GM21381 (cell line): ENCODE results near the gene PRKCB.
"Not testable (repeated sequence)": the region's sequence is repeated elsewhere in the genome, so short reads cannot be mapped to it uniquely, and the experiment has no call there.

ENCODE experiments used
- ATAC-seq: cut with Tn5 transposase; IDR thresholded peaks from one replicate; pipeline ENCODE4 v1.9.1; 2021; ENCODE audit warnings: mild to moderate bottlenecking, moderate library complexity; ENCODE audit not compliant: unreplicated experiment

Gene PRKCB

DNA sequence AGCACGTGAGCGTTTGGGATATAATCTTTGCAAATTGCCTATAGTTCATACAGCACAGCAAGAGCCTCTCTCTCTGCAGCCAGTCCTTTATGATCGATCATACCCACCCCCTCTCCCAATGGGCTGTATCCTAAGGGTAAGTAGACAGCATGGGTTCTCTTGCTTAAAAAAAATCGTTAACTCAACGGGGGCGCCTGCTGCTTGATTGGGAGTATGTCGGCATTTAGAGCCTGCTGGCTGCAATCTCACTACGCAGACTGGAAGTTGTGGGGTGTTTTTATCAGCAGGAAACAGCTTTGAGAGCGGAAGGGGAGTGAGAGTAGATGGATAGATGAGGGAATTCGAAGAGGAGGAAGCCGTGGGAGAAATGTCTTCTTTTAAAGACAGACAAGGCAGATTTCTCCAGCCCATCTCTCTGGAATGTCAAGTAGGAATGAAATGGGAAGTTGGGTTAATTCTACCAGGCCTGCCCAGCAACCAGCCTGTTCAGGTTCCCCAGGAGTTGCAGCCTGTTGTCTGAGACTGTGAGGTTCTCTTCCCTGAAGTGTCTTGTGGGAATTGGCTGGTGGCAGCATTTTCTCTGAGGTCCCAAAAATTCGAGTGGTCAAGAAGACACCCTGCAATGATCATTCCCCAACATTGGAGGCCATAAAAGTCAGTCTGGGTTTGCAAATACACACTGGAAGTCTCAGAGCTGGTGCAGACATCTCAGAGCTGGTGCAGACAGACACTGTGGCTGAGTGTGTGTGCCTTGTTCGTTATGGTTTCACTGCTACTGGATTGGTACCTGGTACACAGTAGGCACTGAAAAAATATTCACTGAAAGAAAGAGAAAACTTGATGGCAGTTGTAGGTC lies 65.6 kb downstream of the PRKCB start:
- ATAC-seq, result no peak

DNA sequence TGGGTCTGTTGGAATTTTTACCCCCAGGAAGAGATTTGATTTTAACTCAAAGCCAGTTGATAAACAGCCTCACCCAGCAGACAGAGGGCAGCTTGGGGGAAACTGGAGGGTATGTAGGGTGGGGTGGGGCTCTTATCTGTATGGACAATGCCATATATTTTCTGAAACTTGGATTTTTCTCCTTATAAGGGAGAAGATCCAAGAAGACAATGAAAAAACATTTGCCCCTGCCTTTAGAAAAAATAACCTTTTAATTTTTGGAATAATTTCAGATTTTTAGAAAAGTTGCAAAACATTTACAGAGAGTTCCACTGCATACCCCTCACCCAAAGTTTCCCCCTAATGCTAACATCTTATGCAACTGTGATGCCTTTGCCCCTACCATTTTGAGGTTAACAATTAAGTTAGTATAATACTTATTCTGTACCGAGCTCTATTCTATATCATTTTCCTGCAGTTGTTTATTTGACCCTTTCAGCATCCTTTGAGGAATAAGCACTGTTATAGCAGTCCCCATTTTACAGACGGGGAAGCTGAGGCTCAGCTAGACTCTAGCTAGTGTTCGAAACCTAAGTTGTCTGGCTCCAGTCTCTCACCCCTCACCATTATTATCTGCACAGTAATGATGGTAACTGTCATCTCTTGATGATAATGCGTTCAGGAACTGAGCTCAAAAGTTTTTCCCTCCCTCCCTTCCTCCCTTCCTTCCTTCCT lies 66.4 kb downstream of the PRKCB start:
- ATAC-seq, result no peak

DNA sequence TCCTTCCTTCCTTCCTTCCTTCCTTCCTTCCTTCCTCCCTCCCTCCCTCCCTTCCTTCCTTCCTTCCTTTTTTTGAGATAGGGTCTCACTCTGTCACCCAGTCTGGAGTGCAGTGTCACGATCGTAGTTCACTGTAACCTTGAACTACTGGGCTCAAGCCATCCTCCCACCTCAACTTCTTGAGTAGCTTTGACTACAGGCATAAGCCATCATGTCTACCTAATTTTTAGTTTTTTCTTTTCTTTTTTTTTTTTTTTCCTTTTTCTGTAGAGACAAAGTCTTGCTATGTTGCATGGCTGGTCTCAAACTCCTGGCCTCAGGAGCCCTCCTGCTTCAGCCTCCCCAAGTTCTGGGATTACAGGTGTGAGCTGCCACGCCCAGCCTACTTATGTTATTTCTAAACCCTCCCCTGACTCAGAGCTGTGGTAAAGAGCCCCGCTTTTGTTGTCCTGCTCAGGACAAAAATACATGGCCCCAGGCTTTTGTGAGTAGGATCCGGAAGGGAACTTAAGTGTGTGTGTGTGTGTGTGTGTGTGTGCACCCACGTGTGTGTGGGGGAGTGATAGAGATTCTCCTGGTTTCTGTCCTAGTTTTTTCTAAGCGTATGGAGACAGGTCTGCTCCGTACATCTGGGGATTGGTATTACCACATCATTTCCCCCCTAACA lies 67.1 kb downstream of the PRKCB start:
- no peak for ATAC-seq

DNA sequence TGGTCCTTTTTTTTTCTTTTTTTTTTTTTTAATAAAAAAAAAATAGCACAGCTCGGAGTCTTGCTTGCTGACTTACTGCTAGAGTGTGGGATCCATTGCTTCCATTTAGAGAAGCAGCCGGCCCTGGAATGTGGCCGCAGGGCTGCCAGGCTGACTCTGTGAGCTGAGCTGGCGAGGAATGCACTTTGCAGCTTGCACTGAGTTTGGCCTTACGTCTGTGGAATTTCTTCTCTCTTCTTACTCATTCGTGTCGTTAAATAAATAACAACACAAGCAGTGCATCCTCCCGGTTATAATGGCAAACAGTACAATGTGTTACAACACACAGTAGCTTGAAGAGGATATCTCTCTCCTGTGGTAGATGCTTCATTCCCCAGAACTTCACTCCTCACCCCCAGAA lies 69.2 kb downstream of the PRKCB start:
- ATAC-seq, result no peak

DNA sequence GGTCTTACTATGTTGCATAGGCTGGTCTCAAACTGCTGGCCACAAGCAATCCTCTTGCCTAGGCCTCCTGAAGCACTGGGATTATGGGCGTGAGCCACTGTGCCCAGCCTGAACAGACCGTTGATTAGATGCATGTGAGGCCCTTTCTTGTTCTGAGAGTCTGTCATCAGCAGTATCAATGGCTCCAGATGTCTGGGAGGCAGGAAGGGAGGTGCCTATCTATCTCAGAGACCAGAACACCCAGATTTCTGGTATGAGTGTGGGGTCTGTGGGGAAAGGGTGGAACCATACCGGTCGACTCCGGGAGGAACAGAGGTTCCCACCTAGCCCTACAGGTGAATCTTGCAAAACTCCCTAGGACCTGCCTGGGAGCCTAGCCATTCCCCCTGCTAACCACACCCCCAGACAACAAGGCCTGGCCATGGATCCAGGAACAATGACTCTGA lies 71.7 kb downstream of the PRKCB start:
- ATAC-seq, result no peak

DNA sequence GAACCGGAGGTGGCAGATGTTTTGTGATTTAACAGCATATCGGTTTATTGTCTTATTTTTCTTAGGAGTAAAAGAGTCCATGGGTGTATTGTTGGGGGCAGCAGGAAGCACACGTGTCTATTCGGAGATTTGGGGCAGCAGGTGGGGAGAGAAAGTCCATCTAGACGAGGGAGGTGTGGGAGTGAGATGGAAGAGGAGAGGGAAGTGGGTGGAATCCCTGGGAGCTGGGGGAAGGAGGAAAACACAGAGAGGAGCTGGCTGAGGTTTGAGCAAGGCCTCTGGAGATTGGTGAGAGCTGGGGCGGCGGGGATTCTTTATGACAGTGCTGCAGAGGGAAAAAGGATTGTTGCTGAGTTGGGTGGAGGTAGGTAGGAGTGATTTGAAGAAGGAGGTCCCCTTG lies 72.1 kb downstream of the PRKCB start:
- ATAC-seq, result no peak

DNA sequence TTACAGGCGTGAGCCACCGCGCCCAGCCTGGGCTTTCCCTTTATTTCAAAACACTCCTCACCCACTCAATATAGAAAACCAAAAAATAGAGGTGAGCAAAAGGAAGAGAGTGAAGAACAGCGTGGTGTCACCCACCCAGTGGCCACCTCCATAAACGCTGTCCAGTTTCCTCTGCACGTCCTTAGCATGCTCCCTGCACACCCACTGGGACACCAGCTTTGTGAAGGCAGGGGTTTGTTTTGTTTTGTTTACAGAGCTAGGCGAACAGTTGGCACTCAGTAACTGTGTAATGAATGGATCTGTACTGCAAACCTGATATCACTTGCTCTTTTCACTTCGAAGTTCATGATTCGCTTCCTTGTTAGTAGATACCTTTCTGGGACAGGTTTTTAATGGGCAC lies 73.0 kb downstream of the PRKCB start:
- no peak for ATAC-seq

DNA sequence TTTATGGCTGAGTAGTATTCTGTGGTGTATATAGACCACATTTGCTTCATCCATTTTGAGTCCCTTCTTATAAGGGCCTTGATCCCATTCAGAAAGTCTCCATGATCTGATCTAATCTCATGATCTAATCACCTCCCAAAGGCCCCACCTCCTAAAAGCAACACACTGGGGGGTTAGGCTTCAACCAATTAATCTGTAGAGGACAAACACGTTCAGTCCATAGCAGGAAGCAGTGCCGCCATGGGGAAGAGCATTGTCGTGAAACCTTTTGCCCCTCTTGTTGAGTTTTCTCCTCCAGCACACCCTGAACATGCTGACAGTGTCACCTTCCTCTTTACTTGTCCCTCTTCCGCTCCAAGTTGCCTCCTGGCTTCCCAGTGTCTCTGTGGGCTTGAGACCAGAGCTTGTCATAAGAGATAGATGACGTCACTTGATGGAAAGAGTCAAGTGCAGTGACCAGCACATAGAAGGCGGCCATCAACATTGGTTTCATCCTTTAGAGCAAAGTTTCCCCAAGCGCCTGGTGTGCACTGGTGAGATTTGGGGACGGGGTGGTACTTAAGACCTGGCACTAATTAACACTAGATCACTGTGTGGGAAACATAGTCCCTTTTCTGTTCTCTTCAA lies 74.1 kb downstream of the PRKCB start:
- no peak for ATAC-seq

DNA sequence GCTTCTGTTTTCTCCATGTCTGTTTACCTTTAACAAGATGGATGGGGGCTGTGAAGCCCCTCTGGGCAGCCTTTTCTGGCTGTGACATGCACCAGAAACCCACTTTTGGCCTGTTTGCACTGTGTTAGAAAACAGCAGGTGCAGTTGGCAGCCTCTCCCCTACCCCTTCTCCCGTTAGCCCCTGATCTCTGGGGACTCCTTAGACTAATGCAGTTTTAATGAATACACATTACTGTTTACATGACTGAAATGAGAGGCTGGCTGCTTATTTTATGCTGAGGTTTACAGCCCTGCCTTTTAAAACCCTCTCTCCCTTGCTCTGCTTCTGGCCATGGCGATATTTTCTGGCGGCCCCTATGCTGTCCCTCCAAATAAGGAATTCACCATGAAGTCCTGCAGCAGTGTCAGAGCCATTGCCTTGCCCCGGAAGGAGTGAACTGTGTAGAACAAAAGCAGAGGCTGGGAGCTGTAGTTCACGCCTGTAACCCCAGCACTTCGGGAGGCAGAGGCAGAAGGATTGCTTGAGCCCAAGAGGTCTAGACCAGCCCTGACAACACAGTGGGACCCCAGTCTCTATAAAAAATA lies 79.3 kb downstream of the PRKCB start:
- no peak for ATAC-seq

DNA sequence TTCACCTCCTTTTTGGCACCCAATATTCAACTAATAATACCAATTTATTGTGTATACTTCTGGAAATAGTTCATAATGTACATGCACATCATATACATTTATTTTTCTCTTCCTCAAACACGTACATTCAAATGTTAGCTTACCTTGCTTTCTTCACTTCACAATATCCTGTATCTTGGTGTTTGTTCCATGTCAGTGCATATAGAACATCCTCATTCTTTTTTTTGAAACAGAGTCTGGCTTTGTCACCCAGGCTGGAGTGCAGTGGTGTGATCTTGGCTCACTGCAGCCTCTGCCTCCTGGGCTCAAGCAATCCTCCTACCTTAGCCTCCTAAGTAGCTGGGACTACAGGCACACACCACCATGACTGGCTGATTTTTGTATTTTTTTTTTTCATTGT lies 80.8 kb downstream of the PRKCB start:
- not testable (repeated sequence) for ATAC-seq

DNA sequence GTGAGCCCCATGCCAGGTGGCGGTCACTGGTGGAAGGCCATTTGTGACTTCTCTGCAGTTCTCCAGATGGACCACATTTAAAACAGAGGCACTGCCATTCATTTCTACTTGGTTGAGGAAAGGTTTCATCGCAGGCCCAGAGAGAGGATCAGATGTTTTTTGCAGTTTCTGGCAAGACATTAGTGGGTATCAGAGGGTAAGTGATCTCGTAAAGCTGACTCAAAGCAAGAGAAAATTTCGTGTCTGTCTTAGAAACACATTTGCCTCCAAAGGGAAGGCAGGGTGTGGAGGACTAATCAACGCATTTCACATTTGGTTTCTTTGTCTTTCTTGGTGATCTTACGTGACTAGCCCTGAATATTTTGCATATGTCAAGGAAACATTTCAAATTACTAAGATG lies 81.8 kb downstream of the PRKCB start:
- peak; percentile 68 for ATAC-seq

DNA sequence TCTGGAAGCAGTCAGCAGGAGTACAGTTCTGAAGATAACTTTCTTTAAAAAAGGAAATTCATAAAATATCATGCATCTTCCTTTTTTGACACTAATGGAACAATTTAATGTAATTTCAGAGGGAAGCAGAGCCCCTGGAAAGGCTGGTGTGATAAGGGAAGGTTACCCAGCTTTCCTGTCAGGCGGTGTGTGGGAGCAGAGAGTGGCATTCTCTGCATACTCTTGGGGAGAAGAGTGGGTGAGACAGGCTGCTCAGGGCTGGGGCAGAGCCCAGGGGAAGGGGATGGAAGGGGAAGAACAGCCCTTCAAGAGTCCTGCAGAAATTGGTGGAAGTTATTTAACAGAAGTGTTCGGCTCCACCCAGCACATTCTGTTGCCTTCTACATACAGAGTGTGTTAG lies 84.7 kb downstream of the PRKCB start:
- no peak for ATAC-seq

DNA sequence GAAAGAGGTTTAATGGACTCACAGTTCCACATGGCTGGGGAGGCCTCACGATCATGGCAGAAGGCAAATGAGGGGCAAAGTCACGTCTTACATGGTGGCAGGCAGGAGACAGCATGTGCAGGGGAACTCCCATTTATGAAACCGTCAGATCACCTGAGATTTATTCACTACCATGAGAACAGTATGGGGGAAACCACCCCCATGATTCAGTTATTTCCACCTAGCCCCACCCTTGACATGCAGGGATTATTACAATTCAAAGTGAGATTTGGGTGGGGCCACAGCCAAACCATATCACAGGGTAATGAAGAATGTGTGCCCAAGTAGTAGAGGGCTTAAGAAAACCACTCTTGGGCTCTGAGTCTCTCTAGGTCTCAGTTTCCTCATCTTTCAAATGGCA lies 85.1 kb downstream of the PRKCB start:
- ATAC-seq, result no peak

DNA sequence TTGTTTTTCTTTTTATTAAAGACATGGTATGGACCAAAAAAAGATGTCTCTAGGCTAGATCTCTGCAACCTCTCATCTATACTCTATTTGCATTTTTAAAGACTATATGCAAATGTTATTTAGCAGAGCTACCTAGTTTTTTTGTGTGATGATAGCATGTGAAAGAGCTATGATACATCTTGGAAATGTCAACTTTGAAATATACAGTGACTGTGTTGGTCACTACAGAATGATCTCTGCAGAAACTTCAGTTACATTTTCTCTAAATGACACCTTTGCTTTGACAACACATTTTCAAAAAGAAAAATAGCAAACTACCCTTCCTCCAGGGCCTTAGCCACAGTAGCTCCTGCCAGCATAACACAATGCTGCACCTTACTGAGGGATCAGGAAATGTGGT lies 86.6 kb downstream of the PRKCB start:
- no peak for ATAC-seq

DNA sequence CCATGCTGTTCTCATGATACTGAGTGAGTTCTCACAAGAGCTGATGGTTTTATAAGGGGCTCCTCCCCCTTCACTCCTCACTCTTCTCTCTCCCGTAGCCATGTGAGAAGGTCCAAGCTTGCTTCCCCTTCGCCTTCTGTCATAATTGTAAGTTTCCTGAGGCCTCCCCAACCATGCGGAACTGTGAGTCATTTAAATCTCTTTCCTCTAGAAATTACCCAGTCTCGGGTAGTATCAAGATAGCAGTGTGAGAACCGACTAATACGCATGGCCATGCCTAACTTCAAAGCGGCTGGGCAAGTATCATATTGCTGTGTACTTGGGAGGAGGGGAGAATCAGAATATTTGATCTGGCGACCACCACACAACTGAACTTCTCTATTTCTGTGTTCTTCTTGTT lies 88.3 kb downstream of the PRKCB start:
- no peak for ATAC-seq

DNA sequence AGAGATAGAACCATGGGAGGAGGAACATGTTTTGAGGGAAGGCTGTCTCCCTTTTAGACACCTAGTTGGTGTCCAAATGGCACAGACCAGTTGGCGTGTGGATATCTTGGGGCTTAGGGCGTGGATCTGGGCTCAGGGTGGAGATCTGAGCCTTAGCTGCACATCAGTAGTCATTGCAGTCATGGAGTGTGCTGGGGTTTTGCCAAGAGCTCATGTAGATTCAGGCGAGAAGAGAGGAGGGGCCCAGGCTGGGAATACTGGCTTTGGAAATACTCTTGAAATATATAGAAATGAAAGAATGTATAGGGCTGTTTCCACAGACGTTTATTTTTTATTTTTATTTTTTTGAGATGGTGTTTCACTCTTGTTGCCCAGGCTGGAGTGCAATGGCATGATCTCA lies 92.0 kb downstream of the PRKCB start:
- ATAC-seq, result no peak

DNA sequence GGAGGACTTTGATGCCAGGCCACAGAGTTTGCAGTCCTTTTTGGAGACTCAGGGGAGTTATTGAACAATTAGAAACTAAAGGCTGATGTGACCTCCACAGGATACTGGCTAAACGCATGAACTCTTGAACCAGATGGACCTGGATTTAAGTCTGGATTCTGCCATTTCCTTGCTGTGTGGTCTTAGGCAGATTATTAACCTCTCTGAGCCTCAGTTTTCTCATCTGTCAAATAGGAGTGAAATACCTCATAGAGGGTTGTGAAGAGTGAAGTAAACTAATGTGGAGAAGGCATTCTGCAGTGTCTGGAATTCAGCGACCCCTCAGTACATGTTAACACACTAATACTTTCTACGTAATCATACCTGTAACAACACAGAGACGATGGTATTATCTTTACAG lies 93.5 kb downstream of the PRKCB start:
- no peak for ATAC-seq

DNA sequence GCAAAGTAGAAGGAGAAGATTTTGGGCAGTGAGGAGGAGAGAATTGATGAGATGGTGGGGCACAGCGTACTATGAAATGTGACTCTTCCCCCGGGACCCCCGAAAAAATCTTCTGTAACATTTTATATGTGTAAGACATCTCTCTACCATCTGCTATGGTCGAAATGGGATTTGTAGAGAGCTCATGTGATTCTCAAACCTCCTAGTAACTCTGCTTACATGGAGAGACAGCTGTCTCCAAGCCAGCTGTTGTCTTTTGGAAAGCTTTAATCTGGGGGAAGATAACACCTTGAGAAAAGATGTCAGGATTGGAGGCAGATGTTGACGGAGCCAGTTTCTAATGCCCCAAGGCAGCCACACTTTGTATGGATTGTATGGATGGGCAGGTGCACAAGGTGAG lies 94.1 kb downstream of the PRKCB start:
- ATAC-seq, result no peak

DNA sequence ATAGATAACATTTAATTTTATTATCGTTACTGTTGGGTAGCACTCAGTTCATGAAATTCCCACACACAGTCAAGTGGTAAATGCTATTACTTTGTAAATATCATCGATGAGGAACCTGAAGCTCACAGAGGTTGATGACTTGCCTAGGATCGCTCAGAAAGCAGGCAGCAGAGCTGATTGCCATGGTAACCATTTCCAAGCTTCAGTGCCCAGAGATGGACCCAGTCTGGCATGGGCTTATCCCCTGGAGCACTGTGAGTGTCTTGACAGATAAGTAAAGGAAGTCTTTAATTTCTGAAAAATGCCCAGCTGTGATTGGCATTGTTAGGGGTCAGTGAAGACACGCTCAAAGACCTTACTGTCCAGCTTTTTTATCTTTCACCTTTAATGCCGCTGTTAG lies 95.0 kb downstream of the PRKCB start:
- ATAC-seq, result no peak

DNA sequence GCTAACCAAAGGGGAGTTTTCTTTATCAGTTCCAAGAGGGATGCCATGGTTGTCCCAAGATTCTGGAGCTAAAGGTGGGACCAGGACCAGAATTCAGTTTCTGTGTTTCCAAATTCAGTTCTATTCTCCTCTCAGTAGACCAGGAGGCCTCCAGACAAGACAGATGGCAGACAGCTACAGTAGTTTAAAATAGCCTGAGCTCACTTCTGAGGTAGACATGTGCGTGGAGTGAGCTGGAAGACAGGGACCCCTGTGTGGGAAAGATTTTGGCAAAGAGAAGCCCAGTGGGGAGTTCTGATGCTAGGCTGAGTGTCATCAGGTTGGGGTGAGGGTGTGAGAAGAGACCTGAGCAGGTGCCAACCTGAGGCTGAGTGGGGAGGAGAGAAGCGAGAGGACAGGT lies 95.4 kb downstream of the PRKCB start:
- ATAC-seq, result no peak

DNA sequence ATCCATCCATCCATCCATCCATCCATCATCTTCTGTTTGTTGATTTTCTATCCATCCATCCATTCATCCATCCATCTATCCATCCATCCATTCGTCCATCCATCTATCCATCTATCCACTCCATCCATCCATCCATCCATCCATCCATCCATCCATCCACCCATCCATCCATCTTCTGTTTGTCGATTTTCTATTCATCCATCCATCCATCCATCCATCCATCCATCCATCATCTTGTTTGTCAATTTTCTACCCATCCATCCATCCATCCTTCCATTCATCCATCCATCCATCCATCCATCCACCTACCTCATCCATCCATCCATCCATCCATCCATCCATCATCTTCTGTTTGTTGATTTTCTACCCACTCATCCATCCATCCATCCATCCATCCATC lies 97.9 kb downstream of the PRKCB start:
- not testable (repeated sequence) for ATAC-seq
